IPS-15b (cell line): Measurements from ENCODE around the gene HMCN2.

Source experiments
- H3K27me3 ChIP-seq: one replicate; pipeline ENCODE4 v1.6.1; 2013; ENCODE audit warnings: low read length; ENCODE audit not compliant: control insufficient read depth, insufficient read depth
- H3K36me3 ChIP-seq: one replicate; pipeline ENCODE4 v1.6.1; 2013; ENCODE audit warnings: low read length; ENCODE audit not compliant: control insufficient read depth, insufficient read depth
- H3K4me1 ChIP-seq: one replicate; pipeline ENCODE4 v1.6.1; 2013; ENCODE audit warnings: mild to moderate bottlenecking, low read length; ENCODE audit not compliant: control insufficient read depth, insufficient read depth
- H3K4me3 ChIP-seq: one replicate; pipeline ENCODE4 v1.5.1; 2013; ENCODE audit warnings: low read depth, low read length
- H3K9ac ChIP-seq: one replicate; pipeline ENCODE4 v1.6.1; 2013; ENCODE audit warnings: low read depth, mild to moderate bottlenecking, low read length
- H3K9me3 ChIP-seq: one replicate; pipeline ENCODE4 v1.6.1; 2013; ENCODE audit warnings: mild to moderate bottlenecking, low read length; ENCODE audit not compliant: control insufficient read depth, insufficient read depth

HMCN2 gene

GRCh38 chr9:130387905-130388304 is 122.3 kb downstream of the HMCN2 start:
- Histone ChIP-seq H3K27me3 (no peaks in the 10 kb centered on the region), H3K9ac (no peak overlapping the region)

DNA sequence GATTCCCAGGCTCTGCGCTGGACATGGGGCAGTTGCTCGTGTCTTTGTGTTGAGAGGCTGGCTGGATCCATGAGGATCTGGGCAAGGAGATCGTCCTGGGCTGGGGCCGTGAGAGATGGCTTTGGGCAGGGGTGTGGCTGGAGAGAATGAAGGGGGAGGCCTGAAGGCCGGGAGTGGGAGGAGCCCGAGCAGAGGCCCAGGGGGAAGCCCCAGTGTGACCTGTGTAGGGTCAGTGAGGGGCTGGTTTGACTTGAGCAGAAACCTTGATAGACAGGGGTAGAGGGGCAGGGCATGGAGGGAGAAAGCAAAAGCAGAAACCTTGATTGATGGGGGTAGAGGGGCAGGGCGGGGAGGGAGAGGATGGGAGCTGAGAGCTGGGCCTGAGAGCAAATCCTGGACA is 124.8 kb downstream of the HMCN2 start:
- no peak overlapping the region for H3K9ac ChIP-seq
- no peaks in the 10 kb centered on the region for H3K27me3 ChIP-seq
- no peak overlapping the region for H3K4me3 ChIP-seq
- H3K4me1 ChIP-seq = no peaks in the 10 kb centered on the region
- H3K9me3 ChIP-seq = no peaks in the 10 kb centered on the region
- no peaks in the 10 kb centered on the region for H3K36me3 ChIP-seq

More at GRCh38 chr9:130387905-130388304, 122.3 kb downstream of the HMCN2 start:
- Histone ChIP-seq H3K9me3 (no peaks in the 10 kb centered on the region), H3K4me3 (no peak overlapping the region), H3K36me3 (no peaks in the 10 kb centered on the region), H3K4me1 (no peaks in the 10 kb centered on the region)

DNA sequence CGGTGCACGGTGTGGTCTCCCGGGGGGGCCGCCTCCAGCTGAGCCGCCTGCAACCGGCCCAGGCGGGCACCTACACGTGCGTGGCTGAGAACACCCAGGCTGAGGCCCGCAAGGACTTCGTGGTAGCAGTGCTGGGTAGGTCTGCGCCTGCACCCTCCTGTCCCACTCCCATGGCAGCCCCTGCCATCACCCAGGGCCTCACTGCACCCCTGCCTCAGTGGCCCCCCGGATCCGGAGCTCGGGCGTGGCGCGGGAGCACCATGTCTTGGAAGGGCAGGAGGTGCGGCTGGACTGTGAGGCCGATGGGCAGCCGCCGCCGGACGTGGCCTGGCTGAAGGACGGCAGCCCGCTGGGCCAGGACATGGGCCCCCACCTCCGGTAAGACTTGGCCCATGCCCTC is 125.4 kb downstream of the HMCN2 start:
- H3K27me3 ChIP-seq = no peaks in the 10 kb centered on the region
- H3K4me3 ChIP-seq = no peak overlapping the region

GRCh38 chr9:130391866-130392265 is 126.3 kb downstream of the HMCN2 start:
- Histone ChIP-seq H3K4me1 (no peaks in the 10 kb centered on the region), H3K9ac (no peak overlapping the region), H3K4me3 (no peak overlapping the region), H3K27me3 (no peaks in the 10 kb centered on the region), H3K9me3 (no peaks in the 10 kb centered on the region), H3K36me3 (no peaks in the 10 kb centered on the region)

More for the DNA sequence above, 125.4 kb downstream of the HMCN2 start:
- H3K9me3 ChIP-seq = no peaks in the 10 kb centered on the region
- H3K4me1 ChIP-seq = no peaks in the 10 kb centered on the region
- H3K9ac ChIP-seq = no peak overlapping the region
- no peaks in the 10 kb centered on the region for H3K36me3 ChIP-seq

GRCh38 chr9:130393681-130394071 is 128.1 kb downstream of the HMCN2 start:
- H3K27me3 ChIP-seq = no peaks in the 10 kb centered on the region

GRCh38 chr9:130394320-130394719 is 128.8 kb downstream of the HMCN2 start:
- Histone ChIP-seq H3K36me3 (no peaks in the 10 kb centered on the region), H3K9me3 (no peaks in the 10 kb centered on the region), H3K9ac (no peak overlapping the region), H3K4me3 (no peak overlapping the region), H3K4me1 (no peaks in the 10 kb centered on the region), H3K27me3 (no peaks in the 10 kb centered on the region)

More at GRCh38 chr9:130393681-130394071, 128.1 kb downstream of the HMCN2 start:
- no peaks in the 10 kb centered on the region for H3K36me3 ChIP-seq
- H3K4me3 ChIP-seq = no peak overlapping the region
- H3K4me1 ChIP-seq = no peaks in the 10 kb centered on the region
- no peaks in the 10 kb centered on the region for H3K9me3 ChIP-seq
- no peak overlapping the region for H3K9ac ChIP-seq

DNA sequence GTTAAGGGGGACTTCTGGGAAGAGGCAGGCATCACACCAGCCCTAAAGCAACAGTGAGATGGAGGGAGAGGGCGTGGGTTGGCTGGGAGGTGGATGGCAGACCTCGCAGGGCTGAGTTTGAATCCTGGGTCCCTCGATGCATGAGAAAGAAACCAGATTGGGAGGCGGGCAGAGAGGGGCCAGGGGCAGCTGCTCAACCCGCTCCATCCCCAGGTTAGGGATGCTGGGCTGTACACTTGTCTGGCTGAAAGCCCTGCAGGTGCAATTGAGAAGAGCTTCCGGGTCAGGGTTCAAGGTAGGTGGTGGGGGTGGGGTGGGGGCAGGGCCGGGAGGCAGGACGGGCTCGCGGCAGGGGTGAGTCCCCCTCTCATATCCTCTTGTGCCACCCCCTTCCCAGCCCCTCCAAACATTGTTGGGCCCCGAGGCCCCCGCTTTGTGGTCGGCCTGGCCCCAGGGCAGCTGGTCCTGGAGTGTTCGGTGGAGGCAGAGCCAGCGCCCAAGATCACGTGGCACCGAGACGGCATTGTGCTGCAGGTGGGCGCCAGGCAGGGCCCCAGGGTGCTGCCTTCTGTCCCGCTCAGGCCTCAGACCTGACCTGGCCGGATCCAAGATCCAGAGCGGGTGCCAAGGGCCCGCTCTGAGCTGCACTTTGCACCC is 129.4 kb downstream of the HMCN2 start:
- Histone ChIP-seq H3K36me3 (no peaks in the 10 kb centered on the region), H3K27me3 (no peaks in the 10 kb centered on the region), H3K9me3 (no peaks in the 10 kb centered on the region), H3K4me3 (no peak overlapping the region), H3K9ac (no peak overlapping the region), H3K4me1 (no peaks in the 10 kb centered on the region)

GRCh38 chr9:130395810-130396435 is 130.4 kb downstream of the HMCN2 start:
- H3K27me3 ChIP-seq = no peaks in the 10 kb centered on the region
- H3K4me3 ChIP-seq = no peak overlapping the region
- H3K9ac ChIP-seq = no peak overlapping the region
- H3K4me1 ChIP-seq = no peaks in the 10 kb centered on the region
- H3K9me3 ChIP-seq = no peaks in the 10 kb centered on the region
- no peaks in the 10 kb centered on the region for H3K36me3 ChIP-seq

DNA sequence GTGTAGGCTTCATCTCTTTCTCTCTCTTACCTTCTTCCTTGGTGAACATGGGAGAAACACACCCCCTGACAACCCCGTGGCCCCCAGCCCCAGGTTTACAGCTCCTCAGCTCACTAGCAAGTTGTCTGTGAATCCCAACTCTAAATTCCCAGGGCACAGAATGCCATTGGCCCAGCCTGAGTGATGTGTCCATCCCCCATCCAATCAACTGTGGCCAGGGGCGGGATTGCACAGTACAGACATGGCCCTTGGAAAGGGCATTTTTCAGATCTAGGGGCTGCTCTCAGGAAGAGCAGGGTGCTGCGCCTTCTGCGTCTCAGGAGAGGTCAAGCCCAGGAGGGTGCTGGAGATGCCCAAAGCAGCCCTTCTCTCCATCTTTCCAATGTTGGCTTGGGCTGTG is 131.0 kb downstream of the HMCN2 start:
- Histone ChIP-seq H3K4me1 (no peaks in the 10 kb centered on the region), H3K9ac (no peak overlapping the region), H3K27me3 (no peaks in the 10 kb centered on the region), H3K36me3 (no peaks in the 10 kb centered on the region), H3K4me3 (no peak overlapping the region), H3K9me3 (no peaks in the 10 kb centered on the region)

GRCh38 chr9:130398487-130399240 is 133.1 kb downstream of the HMCN2 start:
- Histone ChIP-seq H3K4me3 (no peak overlapping the region), H3K27me3 (no peaks in the 10 kb centered on the region), H3K4me1 (no peaks in the 10 kb centered on the region), H3K9me3 (no peaks in the 10 kb centered on the region), H3K9ac (no peak overlapping the region), H3K36me3 (no peaks in the 10 kb centered on the region)

GRCh38 chr9:130399768-130400167 is 134.2 kb downstream of the HMCN2 start:
- H3K9ac ChIP-seq = no peak overlapping the region
- no peak overlapping the region for H3K4me3 ChIP-seq
- H3K4me1 ChIP-seq = no peaks in the 10 kb centered on the region
- H3K27me3 ChIP-seq = no peaks in the 10 kb centered on the region
- no peaks in the 10 kb centered on the region for H3K9me3 ChIP-seq
- H3K36me3 ChIP-seq = no peaks in the 10 kb centered on the region

DNA sequence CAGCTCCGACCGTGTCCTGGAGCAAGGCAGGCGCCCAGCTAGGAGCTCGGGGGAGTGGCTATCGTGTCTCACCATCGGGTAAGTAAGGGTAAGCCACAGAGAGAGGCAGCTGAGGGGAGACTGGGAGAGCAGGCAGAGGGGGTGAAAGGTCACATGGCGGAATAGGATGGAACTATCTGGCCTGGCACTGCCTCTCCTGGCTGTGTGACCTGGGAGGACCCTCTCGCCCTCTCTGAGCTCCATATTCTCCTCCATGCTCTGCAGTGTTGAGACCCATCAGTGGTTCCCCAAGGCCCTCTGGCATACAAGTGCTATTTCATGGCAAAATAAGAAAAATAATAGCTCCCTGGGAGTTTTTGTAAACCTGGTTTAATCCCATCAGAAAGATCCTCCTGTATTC is 135.3 kb downstream of the HMCN2 start:
- no peaks in the 10 kb centered on the region for H3K4me1 ChIP-seq

More for the DNA sequence above, 135.3 kb downstream of the HMCN2 start:
- Histone ChIP-seq H3K4me3 (no peak overlapping the region), H3K9ac (no peak overlapping the region), H3K27me3 (no peaks in the 10 kb centered on the region), H3K36me3 (no peaks in the 10 kb centered on the region), H3K9me3 (no peaks in the 10 kb centered on the region)
